ENCODE results near the gene IQCK. TPM values are rescaled to one million over a fixed set of nuclear protein-coding genes. Genes with fewer than 3 reads are reported as not detected.
A peak's percentile ranks its signal among the peaks of the same experiment; 100 is the strongest.

IQCK gene
- total RNA-seq, 1 donor from 2014 or later: 7.6 TPM

DNA sequence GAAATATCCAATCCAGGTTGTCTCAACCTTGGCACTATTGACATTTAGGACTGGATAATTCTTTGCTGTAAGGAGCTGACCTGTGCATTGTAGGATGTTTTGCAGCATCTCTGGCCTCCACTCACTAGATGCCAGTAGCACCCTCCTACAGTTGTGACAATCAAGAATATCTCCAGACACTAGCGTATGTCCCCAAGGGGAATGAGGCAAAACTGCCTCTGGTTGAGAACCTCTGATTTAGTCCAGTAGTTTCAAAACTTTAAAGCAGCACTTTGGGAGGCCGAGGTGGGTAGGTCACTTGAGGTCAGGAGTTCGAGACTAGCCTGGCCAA, 48.4 kb downstream of the IQCK start:
- H3K27ac ChIP-seq: no peak overlapping the region
- ATAC-seq: peak; percentile 27

GRCh38 chr16:19766988-19767387, 48.9 kb downstream of the IQCK start:
- DNase-seq (no peak), ATAC-seq (no peak)
- no peak for TF ChIP-seq CTCF (IDR thresholded peaks at IDR 0.05)
- Histone ChIP-seq H3K9me3 (no peaks in the 10 kb centered on the region), H3K27ac (no peak overlapping the region), H3K36me3 (no peaks in the 10 kb centered on the region), H3K4me1 (peaks cover 13% of the 10 kb centered on the region), H3K27me3 (no peaks in the 10 kb centered on the region), H3K4me3 (no peak overlapping the region)
- intact Hi-C loops (cut with DNase I): no loop called here

More for the DNA sequence above, 48.4 kb downstream of the IQCK start:
- no peak for DNase-seq
- Histone ChIP-seq H3K9me3 (no peaks in the 10 kb centered on the region), H3K27me3 (no peaks in the 10 kb centered on the region), H3K4me1 (peaks cover 13% of the 10 kb centered on the region), H3K36me3 (no peaks in the 10 kb centered on the region), H3K4me3 (no peak overlapping the region)
- intact Hi-C loops (cut with DNase I): no loop called here
- no peak for TF ChIP-seq CTCF (IDR thresholded peaks at IDR 0.05)

DNA sequence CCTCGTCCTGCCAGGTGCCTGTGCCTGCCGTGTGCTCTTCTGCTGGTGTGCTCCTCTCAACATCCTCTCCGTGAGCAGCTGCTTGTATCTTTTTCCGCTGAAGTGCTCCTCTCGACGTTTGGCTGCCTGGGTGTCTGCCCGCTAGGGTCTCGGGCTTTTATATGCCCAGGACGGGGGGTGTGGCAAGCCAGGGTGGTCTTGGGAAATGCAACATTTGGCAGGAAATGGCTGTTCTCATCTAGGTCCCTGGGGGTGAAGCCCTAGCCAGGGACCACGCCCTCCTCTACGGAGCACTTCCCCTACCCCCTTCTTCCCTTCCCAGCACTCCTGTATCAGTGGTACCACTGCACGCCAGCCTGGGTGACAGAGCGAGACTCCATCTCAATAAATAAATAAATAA, 49.4 kb downstream of the IQCK start:
- H3K27me3 ChIP-seq: no peaks in the 10 kb centered on the region
- TF ChIP-seq CTCF (IDR thresholded peaks at IDR 0.05): no peak
- H3K9me3 ChIP-seq: no peaks in the 10 kb centered on the region
- no peak overlapping the region for H3K4me3 ChIP-seq
- H3K36me3 ChIP-seq: no peaks in the 10 kb centered on the region
- H3K27ac ChIP-seq: no peak overlapping the region
- no peak for ATAC-seq
- intact Hi-C loops (cut with DNase I): no loop called here
- peaks cover 13% of the 10 kb centered on the region for H3K4me1 ChIP-seq
- no peak for DNase-seq

DNA sequence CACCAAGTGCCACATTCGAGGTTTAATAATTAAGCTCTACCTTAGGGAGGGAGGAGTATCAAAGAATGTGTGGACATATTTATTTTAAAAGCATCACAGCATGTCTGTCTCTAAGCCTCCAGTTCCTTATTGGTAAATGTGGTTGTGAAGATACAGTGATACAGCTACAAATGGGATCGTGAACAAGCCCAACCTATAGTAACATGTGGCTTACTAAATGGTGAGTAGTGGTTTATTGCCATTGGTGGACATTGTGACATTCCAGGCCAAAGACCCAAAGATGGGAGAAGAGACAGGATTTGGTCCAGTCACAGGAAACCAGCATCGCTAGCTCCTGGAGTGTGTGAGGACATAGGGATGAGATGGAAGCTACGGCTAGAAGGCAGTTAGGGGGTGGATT, 51.2 kb downstream of the IQCK start:
- Histone ChIP-seq H3K9me3 (no peaks in the 10 kb centered on the region), H3K4me3 (no peak overlapping the region), H3K4me1 (peaks cover 13% of the 10 kb centered on the region), H3K27me3 (no peaks in the 10 kb centered on the region), H3K27ac (no peak overlapping the region), H3K36me3 (no peaks in the 10 kb centered on the region)
- ATAC-seq: no peak
- DNase-seq: no peak
- no peak for TF ChIP-seq CTCF (IDR thresholded peaks at IDR 0.05)
- intact Hi-C loops (cut with DNase I): no loop called here

DNA sequence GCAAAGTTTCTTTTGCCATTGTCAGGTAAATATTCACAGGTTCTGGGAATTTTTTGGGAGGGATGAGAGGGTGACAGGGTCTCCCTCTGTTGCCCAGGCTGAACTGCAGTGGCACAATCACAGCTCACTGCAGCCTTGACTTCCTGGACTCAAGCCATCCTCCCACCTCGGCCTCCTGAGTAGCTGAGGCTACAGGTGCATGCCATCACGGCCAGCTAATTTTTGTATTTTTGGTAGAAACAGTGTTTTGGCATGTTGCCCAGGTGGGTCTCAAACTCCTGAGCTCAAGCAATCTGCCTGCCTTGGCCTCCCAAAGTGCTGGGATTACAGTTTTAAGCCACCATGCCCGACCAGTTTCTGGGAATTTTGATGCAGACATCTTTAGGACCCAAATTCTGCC, 53.0 kb downstream of the IQCK start:
- no peak for DNase-seq
- intact Hi-C loops (cut with DNase I): no loop called here

More for the DNA sequence above, 53.0 kb downstream of the IQCK start:
- no peaks in the 10 kb centered on the region for H3K36me3 ChIP-seq
- no peak overlapping the region for H3K4me3 ChIP-seq
- no peak for ATAC-seq
- no peak for TF ChIP-seq CTCF (IDR thresholded peaks at IDR 0.05)
- H3K9me3 ChIP-seq: no peaks in the 10 kb centered on the region
- H3K27me3 ChIP-seq: no peaks in the 10 kb centered on the region
- H3K4me1 ChIP-seq: peaks cover 5% of the 10 kb centered on the region
- no peak overlapping the region for H3K27ac ChIP-seq
